NCI-H2081 treated with DMSO at 0.1 percent for 48 hours (cell line): ENCODE results near the gene LYPD6.
"Not testable (repeated sequence)": the region's sequence is repeated elsewhere in the genome, so short reads cannot be mapped to it uniquely, and the experiment has no call there.

Source experiments
- DNase-seq: peaks from one replicate; lab custom pipeline; 2025; lab: John Stamatoyannopoulos, UW

Gene LYPD6, protein sequence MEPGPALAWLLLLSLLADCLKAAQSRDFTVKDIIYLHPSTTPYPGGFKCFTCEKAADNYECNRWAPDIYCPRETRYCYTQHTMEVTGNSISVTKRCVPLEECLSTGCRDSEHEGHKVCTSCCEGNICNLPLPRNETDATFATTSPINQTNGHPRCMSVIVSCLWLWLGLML

DNA sequence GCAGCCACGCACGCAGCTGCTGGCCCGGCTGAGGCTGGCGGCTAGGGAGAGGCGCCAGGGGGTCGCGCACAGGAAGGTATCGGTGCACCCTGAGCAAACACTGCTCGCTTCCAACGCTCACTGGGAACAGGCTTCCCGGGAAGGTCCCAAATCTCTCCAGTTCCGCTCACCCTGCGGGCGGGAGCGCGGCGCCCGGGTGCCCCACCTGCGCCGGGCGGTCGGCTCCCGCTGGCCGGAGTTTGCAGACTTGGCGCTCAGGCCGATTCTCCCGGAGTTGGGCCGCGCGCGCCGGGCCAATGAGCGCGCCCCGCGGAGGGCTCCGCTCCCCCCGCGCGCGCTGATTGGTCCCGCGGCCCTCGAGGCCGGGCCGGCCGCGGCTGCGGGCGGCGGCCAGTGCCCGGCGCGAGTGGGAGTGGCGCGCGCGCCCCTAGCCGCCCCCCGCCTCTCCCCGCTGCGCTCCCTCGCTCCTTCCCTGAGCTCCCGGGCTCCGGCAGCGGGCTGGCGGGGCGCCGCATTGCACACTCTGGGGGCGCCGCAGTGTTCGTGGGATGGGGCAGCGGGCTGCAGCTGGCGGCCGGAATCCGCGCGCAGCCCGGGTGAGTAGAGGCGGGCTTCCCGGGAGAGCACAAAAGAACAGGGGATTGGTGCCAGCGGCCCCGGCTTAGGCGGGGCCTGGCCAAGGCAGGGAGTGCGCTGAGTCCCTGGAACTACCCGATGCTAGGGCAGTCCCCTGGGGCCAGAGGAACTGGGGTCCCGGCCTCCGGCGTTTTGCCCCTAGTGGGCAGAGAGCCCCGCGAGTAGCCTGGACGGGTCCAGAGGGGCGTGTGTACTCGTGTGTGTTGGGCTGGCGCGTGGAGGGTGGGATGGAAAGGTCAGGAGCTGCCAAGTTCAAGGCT is at the start of gene LYPD6:
Gene LYPD6, plus strand, starts transcription at position 461 of the 896 bp plus-strand sequence. CDS start 107,122 bp downstream, outside the sequence.
- DNase-seq = peak; percentile 37

DNA sequence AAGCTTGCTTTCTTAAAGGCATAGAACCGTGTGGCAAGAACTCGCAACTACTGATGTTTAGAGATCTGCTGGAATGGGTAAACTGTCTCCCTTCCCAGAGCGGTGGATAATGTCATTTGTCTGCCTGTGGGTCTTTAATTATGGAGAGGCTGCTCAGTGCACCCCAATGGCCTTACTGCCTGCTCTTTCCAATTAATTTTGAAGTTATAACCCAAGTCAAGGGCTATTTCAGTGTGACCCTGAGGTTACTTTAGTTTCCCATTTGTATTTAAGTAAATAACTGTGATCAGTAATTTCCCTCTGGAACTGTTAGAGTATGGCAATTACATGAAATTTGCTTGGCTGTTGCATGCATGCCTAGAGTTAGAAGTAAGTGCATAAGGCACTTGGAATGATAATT is 48.9 kb upstream of the LYPD6 start:
- no peak for DNase-seq

DNA sequence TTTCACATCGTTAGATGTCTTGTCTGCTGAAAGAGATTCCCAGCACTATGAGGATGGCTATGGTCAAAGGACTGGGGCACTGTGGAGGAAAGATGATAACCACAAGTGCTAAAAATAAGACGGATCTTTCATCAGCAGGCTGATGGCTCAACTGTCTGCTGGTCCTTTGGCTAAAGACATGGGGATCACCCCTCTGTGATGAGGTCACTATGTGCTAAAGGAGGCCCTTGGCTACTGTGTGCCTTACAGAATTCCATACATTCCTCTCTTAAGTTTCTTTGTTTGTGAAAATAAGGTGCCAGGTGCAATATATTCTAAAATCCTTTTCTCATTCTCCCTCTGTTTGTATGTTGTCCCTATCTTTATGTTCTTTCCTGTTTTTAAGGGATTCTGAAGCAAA is 39.7 kb upstream of the LYPD6 start:
- DNase-seq = no peak

DNA sequence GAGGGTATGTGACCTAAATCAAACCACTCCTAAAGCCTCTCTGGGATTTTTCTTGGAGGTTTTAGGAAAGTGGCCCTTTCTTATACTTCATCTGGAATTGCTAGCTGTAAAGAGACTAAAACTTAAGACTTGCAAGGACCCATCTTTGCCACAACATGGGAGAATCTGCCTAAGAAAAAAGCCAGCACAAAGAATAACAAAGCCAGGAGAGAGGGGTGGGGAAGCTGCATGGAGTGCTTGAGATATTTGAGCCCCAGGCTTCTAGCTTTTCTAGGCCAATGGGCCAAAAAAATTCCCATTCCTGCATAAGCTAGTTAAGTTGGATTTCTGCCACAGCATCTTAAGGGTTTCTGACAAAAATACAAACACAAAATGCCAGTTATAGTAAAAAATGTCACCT is 38.5 kb upstream of the LYPD6 start:
- DNase-seq = no peak

DNA sequence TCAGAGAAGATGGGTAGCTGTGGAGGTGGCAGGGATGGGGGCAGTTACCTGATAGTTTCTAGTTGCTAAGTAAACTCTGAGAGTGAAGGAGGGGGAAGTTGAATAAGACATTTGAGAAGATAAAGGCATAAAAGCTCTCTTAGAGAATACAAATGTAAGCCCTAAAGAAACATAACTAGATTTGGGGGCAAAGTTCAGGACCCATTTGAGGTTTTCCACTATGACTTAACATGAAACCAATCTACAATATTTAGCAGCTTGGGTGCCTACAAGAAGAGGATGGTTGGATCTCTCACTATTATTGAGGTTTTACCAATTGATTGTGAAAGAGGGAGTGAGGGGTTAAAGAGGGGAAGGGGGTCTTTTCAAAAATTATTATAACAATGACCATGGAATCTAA is 34.4 kb upstream of the LYPD6 start:
- DNase-seq = no peak

DNA sequence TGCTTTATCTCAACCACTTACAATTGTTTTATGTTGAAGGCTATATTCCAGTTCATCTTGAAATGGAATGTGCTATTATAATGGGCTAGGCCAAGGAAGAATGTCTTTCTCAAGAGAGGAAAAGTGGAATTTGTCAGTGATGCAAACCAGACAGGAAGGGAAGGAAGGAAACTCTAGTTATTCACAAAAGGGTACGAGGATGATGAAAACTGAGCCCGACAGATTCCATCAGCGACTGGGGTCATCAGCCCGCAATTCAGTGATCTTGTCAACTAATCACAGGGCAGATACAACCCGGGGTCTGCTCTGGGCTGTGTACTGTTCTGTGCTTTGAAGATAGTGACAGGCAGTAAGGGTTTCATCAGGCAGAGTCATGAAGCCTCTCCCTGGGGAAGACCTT is 23.4 kb upstream of the LYPD6 start:
- DNase-seq = no peak

DNA sequence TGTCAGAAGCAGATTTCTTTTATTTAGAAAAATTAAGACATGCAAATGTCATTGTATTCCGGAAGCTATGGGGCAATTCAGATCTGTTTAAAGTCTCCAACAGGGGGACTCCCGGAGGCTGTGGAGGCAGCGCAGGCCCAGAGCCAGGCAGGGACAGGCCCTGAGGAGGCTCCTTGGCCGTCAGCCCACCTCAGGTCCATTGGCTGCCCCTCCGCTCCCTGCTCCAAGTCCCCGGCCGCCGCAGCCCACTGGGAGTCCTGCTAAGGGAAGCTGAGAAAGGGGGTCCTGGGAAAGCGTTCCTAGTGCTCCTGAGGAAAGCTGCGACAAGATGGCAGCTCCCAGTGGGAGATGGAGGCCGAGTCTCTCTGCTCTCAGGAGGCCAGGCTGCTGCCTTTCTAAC is 20.0 kb upstream of the LYPD6 start:
- no peak for DNase-seq

DNA sequence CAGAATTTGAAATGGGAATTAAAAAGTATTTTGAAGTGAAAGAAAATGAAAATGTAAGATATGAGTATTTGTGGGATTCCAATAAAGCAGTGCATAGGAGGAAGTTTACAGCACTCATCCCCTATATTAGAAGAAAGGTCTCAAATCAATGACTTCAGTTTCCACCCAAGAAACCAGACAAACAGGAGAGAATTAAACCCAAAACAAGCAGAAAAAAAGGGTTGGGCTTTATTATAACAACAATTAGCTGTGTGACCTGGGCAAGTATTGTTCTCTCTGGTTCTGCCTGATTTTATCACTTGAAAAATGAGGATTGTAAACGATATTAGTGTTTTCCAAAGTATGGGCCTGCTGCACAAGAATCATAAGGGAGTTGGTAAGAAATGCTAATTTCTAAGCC is 18.3 kb upstream of the LYPD6 start:
- DNase-seq = no peak

DNA sequence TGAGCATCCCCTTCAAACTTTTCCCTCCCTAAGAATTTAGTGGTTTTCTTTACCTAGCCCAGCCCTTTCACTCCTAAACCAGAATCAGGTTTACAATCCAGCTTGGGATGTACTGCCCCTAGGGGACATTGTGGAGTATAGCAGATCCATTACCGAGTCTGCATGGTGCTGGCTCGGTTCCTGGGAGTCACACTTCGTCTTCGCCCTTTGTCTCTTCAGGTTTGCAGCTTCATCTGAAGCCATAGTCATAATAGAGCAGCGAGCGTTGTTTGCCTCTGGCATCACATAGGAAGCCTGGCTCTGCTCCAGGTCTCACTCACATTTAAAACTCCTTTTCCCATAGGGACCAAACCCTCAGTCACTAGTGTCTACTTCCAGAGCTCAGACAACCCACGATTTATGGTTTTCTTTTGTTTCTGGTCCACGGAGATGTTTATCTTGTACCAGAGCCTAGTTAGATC is 16.8 kb upstream of the LYPD6 start:
- peak; percentile 89 for DNase-seq

DNA sequence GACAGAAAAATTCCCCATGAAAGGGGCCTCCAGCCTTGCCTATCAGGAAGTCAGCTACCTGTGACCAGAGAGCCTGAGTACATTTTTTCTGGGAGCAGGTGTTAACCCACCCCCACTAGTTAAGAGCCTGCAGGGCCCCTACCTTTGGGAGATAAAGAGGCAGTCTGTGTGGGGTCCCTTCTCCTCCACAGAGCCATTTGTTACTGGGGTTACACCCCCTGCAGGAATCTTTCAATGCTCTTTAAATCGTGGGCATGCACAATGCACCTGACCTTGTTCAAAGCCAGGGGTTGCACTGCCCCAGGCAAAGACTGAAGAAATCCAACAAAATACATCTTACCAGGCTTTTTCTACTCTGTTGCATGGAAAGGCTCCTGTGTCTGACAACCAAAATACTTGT is 15.7 kb upstream of the LYPD6 start:
- DNase-seq = no peak

DNA sequence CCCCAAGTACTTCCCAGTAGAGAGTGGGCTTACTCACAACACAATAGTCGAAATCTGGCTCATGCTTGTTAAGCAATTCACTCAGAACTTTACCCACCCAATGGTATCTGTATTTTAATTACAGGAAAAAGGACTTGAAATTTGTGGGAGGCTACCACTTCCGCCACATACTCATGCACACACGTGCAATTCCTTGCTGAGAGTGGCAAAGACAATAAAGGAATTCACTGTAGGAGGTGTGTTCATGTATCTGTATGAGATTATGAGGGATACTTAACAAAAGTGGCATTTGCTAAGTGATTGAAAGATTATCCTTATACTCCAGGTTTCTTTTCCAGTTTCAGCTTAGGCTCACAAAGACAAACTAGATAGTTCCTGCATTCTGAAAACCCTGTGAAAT is 14.9 kb upstream of the LYPD6 start:
- no peak for DNase-seq

DNA sequence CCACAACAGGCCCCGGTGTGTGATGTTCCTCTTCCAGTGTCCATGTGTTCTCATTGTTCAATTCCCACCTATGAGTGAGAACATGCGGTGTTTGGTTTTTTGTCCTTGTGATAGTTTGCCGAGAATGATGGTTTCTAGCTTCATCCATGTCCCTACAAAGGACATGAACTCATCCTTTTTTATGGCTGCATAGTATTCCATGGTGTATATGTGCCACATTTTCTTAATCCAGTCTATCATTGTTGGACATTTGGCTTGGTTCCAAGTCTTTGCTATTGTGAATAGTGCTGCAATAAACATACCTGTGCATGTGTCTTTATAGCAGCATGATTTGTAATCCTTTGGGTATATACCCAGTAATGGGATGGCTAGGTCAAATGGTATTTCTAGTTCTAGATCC is 11.8 kb upstream of the LYPD6 start:
- DNase-seq = not testable (repeated sequence)

DNA sequence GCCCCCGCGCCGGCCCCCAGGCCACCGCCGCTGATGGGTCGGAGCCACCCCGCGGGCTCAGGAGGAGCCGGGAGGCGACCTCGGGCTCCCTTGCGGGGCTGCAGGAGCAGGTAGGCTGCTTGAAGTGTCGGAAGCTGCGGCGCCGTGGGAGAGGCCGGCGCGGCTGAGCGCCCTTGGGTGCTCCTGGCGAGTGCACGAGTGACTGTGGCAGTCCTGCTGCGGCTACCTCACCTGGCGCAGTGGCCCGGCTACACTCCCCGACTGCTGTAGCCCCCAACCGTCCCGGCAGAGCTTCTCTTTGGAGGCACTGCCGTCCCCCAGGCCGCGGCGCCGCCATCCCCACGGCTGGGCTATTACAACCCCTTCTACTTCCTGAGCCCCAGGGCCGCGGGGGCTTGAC is 10.0 kb upstream of the LYPD6 start:
- no peak for DNase-seq

DNA sequence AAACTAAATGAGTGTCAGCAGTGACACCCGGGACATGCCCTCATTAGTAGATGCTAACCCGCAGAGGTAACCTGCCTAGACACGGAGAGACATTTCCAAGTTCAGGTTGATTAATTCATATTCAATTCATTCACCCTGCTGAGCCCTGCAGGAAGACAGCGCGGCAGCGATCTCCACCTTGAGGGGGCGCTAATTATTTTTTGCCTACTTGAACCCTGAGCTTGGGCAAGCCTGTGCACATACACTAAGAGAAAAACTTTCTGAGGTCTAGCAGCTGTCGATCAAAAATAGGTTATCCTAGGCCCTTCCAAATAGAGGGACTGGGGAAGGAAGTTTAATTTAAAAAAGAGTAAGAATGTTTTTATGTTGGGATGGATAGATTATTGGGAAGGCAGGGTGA is 1.3 kb upstream of the LYPD6 start:
- DNase-seq = no peak

DNA sequence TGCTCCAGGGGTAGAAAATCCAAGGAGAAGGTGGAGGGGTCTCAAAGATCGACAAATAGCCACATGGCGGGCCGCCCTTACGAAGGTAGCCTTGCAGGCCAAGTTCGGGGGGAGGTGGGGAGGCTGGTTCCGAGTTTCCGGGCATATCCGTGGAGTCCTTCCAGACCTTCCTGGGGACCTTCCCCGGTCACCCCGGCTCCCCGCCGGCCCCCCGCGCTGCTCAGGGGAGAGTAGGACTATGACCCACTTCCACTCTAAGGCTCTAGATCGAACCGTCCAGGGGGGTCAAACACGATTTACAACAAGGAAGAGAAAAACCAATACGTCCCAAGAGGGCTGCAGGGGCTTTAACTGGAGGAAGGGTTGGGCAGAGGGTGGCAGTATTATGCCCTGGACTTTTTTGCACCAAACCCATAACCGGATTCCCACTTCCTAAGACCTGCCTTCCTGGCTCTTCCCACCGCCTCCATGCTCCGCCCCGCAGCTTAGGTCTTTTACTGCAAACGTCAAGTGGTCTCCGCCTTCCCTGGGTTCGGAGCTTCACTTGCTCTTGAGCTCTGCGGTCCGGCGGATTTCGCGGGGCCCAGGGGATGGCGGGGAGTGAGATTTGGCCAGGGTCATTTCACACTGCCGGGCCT is 779 bp upstream of the LYPD6 start:
- no peak for DNase-seq

DNA sequence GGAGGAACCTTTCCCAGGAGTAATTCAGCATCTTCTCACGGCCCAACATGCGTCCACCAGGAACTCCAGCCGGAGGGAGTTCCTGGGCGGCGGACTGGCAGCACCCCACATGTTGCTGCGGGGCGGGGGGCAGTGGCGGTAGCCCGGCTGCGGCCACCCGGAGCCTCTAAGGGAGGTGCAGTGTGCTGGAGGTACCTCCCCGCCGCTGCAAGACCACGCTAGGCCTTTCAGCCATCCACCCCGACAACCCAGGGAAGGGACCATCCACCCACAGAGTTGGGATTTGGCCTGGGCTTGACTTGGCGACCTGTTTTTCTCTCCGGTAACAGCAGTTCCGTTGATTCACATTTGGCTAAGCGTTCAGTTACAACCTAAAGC is 625 bp downstream of the LYPD6 start:
- no peak for DNase-seq

DNA sequence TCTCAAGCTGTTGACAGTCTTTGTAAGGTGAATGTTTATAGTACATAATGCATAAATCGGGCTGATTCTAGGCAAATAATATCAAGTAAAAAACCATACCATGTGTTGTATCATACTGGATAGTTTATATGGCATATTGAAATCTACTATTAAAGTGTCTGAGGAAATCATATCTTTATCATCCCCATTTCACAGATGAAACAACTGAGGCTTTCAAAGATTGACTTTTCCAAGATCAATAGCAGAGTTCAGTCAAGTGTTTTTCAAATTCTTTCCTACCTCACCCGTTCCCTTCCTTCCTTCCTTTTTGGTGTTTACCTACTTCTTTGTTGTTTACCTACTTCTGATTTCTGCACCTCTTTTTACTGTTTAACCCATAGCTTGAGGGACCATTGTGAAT is 2.0 kb downstream of the LYPD6 start:
- DNase-seq = no peak

DNA sequence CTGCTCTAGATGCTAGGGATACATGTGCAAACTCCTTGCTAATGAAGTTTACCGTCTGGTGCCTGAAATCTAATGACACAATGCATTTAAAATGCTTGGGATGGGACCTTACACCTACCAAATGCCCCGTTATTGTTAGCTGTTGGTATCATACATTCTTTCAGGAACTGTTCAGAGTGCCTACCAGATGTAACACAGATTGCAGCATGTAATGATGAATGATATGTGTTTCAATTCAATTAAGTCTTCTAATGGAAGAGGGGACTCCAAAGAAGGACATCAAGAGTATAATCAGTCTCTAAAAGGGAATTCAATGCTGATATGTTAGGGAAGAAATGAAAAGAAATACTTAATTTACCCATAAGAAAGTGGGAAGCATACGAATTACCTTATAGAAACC is 3.2 kb downstream of the LYPD6 start:
- DNase-seq = no peak

DNA sequence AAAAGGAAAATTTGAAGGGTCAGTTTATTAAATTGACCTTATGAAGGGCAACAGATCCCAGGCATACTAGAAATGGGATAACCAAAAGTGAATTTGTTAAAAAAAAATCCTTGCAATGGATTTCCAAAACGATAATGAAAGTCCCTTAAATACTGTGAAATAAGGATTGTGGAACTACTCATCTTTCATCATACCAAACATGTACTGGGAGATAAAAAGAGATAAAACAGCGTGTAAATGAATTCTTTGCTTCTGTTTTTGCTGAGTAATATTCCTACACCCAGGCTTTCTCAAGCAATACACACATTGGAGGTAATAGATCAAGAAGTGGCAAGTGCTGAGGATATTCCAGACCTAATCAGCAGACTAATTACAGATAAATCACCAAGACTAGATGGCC is 3.8 kb downstream of the LYPD6 start:
- DNase-seq = no peak

DNA sequence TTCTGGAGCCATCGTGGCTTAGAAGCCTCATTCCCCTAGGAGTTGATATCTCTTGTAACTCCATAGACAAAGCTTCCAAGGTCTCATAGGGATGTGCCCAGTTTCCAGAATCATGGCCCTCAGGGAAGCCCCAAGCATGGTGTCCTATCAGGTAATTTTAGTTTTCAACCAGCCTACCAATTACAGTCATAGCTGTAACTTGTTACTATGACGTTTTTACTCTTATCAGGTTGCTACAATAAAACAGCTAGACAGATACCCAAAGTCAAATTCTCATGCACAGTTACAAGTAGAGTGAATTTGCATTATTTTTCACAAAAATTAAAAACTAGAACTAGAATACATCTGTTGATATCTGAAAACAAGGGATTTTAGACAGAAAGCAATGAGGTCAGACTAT is 8.9 kb downstream of the LYPD6 start:
- no peak for DNase-seq

DNA sequence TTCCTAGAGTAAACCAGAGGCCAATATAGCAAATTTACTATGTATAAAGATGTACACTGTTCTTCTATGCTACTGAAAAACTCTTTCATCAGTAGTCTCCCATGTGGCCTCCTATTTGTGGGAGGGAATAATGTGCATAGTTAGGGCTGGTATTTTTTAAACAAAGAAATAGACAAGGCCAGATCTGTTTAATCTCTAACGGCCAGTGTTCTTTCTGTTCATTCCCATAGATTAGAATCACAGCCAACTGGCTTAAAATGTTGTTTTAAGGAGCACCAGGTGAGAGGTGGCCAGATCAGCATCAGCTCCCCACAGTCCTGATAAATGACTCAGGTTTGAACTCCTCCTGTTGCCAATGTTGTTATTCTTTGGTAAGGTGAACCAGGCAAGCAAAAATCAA is 12.1 kb downstream of the LYPD6 start:
- no peak for DNase-seq

DNA sequence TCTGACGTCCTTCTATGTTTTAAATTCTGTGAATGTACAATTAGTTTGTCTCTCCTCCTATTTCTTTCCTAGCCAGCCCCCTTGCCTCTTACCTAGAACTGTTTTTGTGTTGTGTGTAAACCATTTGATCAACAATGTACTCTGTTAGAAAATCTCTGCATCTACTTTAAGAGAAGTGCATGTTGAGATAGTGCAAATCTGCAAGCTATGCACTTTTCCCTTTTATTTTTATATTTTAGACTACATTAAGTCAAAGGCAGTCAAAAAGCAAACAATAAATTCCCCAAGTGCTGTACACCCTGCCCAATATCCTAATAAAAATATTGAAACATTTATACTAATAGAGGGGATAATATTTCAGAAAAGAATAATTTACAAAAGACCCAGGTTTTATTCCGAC is 13.7 kb downstream of the LYPD6 start:
- DNase-seq = no peak

DNA sequence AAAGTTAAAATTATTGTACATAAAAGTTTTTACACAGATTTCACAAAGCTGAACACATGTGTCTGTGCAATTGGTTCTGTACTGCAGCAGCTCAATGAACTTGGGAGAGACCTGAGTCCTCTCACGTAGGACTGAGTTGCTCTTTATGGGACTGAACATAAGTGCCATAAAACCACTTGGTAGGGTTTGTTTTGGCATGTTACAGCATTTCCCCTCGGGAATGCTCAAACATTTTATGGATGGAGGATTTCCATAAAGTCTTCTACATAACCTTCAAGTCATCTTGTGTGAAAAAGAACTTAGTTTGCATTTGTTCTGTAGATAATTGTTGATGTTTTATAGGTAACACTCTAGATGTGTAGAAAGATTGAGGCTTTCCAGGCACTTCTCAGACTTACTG is 15.9 kb downstream of the LYPD6 start:
- DNase-seq = no peak
